ENCODE data around the gene FREM2.

DNA sequence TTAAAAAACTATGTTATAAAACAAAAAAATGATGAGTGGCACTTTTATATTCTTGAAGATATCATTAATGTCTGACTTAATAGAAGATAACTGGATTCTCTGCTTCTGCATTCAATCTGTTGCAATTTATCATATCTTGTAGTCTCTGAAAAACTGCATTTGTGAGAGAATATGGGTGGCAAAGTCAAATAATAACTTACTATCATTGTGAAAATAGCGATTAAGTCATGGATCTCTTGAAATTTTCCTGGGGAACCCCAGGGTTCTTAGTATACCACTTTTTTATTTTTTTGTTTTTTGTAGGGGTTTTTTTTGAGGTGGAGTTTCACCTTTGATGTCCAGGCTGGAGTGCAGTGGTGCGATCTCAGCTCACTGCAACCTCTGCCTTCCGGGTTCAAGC, 176.7 kb downstream of the FREM2 start:
- TF ChIP-seq, protein P1, sequence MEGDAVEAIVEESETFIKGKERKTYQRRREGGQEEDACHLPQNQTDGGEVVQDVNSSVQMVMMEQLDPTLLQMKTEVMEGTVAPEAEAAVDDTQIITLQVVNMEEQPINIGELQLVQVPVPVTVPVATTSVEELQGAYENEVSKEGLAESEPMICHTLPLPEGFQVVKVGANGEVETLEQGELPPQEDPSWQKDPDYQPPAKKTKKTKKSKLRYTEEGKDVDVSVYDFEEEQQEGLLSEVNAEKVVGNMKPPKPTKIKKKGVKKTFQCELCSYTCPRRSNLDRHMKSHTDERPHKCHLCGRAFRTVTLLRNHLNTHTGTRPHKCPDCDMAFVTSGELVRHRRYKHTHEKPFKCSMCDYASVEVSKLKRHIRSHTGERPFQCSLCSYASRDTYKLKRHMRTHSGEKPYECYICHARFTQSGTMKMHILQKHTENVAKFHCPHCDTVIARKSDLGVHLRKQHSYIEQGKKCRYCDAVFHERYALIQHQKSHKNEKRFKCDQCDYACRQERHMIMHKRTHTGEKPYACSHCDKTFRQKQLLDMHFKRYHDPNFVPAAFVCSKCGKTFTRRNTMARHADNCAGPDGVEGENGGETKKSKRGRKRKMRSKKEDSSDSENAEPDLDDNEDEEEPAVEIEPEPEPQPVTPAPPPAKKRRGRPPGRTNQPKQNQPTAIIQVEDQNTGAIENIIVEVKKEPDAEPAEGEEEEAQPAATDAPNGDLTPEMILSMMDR (IDR thresholded peaks at IDR 0.05) = no peak
- no peak for TF ChIP-seq POLR2A (IDR thresholded peaks at IDR 0.05)
